ENCODE results near the gene TEX38.
"Not testable (repeated sequence)": the region's sequence is repeated elsewhere in the genome, so short reads cannot be mapped to it uniquely, and the experiment has no call there.

Gene TEX38

DNA sequence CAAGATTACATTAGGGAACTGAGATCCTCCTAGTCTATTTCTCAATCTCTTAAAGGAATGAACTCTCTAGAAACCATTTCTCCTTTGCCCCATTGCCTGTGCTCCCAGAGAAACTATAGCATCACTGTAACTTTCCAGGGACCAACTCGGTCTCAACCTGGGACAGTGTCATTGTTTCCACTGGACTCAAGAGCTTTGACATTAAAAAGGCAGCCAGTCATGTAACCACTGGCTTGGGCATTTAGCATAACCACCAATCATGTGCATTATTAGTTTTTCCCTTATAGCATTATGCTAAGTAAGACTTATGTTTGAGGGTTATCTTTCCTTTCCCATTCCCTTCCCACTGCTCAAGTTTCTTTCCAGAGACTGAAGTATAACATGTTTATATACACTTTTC lies 18.2 kb downstream of the TEX38 start:
- no peak for DNase-seq

DNA sequence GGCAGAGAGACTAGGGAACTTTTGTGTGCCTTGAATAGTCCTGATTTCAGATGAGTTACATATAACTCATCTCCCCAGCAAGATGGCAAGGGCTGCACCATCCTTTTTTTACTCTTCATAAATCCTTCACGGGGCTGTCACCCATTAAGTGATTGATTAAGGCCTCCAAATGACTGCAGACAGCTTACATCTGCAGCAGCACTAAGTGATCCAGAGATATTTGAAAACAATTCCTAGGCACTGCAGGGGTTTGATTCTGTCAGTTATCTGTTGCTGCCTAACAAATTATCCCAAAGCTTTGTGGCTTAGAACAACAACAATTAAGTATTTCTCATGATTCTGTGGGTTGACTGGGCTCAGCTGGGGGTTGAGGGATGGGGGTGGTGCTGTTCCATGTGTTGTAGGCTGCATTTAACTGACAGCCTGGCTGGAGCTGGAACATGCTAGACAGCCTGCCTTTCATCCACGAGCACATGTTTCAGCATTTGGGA lies 19.3 kb downstream of the TEX38 start:
- DNase-seq: no peak

DNA sequence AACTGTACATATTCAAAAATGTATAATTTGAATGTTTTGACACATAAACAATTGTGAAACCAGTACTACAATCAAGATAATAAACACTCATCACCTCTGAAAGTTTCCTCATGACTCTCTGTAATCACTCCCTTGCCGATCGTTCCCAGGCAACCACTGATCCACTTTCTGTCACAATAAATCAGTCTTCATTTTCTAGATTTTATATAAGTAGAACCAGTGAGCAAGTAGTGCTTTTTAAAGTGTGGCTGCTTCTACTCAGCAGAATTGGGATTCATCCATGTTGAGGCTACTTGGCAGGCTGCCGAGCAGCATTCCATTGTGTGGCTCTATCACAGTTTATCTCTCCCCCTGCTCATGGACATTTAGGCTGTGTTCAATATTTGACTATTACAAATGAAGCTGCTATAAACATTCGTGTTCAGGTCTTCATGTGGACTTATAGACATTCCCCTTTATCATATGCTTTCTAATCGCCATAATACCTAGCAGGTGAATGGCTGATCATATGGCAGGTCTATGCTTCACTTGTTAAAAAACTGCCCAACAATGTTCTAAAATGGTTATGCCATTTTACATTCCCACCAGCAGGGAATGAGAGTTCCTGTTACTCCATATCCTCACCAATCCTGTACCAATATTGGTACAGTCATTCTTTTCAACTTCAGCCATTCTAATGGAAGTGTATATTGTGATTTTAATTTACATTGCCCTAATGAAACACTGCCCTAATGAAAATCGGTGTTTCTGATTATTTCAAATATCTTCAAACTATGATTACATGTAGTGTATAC lies 20.5 kb downstream of the TEX38 start:
- DNase-seq: no peak

DNA sequence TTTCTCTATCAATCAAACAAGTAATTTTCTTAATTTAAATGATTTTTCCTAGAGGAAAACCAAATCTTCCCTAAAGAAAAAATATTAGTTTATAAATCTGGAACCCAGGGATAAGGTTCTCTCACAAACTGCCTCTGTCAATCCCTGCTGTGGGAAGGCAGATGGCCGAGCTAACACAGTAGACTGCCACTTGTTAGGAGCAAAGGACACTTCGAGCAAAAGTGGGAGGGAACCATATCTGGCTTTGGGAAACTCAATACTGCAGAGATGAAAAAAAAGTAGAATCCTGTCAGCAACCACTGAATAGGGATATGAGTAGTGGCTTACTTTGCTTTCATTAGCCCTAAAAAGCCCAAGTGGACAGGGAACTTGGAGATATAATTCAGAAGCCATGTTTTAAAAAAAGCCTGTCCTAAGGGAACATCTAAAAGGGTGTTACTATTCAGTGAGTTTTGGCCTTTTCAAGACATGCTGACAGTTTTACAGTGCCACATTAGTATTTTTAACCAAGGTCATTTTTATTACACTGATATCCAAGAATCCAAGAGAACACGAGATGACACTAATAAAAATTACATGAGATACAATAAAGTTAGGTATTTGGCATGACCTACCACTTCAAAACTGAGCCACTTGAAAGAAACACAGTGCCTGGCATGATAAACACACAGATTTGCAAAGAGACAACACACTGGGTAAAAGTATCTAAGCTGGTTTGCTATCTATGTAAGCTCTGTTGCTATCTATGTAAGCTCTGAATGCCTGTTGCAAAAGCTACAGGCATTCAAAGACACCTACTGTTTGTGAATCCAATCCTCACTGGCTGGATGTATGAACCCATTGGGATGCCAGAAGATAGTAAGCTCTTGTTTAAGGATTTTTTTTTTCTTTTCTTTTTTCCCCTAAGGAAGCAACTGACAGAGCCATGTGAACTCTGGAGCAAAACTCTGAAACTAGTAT lies 21.4 kb downstream of the TEX38 start:
- DNase-seq: no peak

- not testable (repeated sequence) for DNase-seq
Measured at GRCh38 chr1:46694676-46695075, 23.0 kb downstream of the TEX38 start.

DNA sequence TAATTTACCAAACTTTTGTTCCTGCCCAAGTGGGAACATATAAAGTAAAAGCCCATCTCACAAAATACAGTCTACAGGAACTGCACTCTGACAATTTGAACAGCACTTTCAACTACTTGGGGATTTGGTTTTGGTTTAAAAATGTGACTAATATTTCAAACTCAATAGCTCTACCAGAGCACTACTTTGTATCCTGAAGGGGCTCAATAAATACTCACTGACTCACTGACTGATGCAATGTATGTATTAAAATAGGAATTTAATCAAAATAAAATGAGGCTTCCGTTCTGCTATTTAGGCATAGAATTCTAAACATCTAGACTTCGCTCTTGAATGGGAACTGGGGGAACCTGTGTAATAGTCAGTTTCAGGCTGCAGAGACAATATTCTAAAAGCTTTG lies 25.4 kb downstream of the TEX38 start:
- DNase-seq: no peak

GRCh38 chr1:46699666-46700065 lies 28.0 kb downstream of the TEX38 start:
- DNase-seq: no peak

GRCh38 chr1:46703927-46704641 lies 32.4 kb downstream of the TEX38 start:
- no peak for DNase-seq

- no peak for DNase-seq
Measured at GRCh38 chr1:46705408-46705807, 33.8 kb downstream of the TEX38 start.

DNA sequence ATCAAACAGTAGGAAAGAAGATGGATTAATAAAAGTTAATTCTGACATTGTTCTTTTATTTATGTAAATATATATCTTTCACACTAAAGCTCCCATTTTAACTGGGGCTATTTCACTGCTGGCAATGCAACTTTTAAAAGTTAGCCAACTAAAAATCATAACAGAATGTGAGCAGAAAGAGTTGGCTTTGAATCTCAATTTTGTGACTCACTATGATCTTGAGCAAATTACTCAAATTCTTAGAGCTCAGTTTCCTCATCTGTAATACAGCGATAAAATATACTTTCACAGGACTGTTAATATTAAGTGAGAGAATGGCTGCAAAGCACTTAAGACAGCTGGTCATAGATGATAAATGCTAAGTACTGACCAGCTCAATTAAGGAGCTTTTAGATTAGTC lies 36.5 kb downstream of the TEX38 start:
- no peak for DNase-seq

DNA sequence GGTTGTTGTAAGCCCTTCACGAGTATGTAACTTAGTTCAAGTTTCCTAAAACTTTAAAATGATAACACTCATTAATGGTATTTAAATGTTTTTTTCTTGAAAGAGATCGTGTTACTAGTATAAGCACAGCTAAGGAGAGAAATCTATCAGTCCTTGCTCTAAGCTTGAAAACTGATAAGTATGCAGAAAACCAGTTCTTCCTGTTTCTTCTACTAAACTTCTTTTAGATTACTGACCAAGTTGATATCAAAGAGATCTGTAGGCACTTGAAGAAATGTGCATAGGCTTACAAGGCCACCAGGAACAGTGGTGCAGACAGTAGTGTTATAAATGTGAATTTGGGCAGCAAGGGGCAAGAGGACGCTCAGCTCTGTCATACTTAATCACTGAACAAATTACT lies 43.3 kb downstream of the TEX38 start:
- no peak for DNase-seq

GRCh38 chr1:46717654-46718053 lies 46.0 kb downstream of the TEX38 start:
- no peak for DNase-seq

- DNase-seq: no peak
Measured at GRCh38 chr1:46718340-46718726, 46.7 kb downstream of the TEX38 start.

GRCh38 chr1:46718727-46719622 lies 47.3 kb downstream of the TEX38 start, which contains the start of gene EFCAB14:
Gene EFCAB14 (minus strand): TSS chr1:46719114. CDS start chr1:46718087, 1,027 bp downstream.
- DNase-seq: peak; percentile 79

GRCh38 chr1:46719689-46720088 lies 48.0 kb downstream of the TEX38 start:
- DNase-seq: peak; percentile 2

- not testable (repeated sequence) for DNase-seq
Measured at GRCh38 chr1:46720319-46720718, 48.7 kb downstream of the TEX38 start.

- no peak for DNase-seq
Measured at GRCh38 chr1:46721204-46721603, 49.5 kb downstream of the TEX38 start.

DNA sequence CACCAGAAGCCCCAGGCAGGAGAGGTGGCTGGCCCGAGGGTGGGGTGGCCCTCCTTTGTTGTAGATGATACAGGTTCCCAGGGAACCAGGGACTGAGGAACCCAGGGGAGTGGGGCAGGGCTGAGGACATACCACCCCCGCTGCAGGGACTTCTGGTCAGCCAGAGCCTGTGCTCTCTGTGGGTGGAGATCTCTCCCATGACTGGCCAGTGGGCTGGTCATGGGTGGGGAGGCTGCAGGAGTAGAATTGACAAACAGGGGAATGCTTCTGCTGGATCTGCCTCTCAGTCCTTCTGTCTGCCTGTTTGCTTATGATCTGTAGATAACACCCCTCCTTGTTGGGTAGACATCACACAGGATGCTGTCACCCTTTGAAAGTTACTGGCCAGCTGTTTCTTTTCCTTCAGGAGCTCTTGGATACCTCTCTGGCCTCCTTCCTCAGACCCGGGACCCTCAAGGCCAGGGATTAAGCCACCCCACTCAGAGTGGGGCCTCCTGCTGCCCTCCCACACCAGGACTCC lies 50.1 kb downstream of the TEX38 start:
- DNase-seq: no peak

Measured in SHP77 treated with DMSO at 0.1 percent for 48 hours (cell line).